HG03354 (cell line): Measurements from ENCODE around the gene IFNA6.

Source experiments
- ATAC-seq: cut with Tn5 transposase; IDR thresholded peaks from one replicate; pipeline ENCODE4 v1.9.1; 2021; ENCODE audit warnings: mild to moderate bottlenecking; ENCODE audit not compliant: unreplicated experiment, poor library complexity, severe bottlenecking

IFNA6 gene

GRCh38 chr9:21333226-21333625, 17.5 kb downstream of the IFNA6 start:
- ATAC-seq = no peak

- ATAC-seq = no peak
These were observed 18.8 kb downstream of the IFNA6 start for GRCh38 chr9:21331676-21332402.

GRCh38 chr9:21326526-21327139, 24.1 kb downstream of the IFNA6 start:
- ATAC-seq = peak; percentile 81

- ATAC-seq = no peak
These were observed 26.6 kb downstream of the IFNA6 start for GRCh38 chr9:21324047-21324446.

- ATAC-seq = no peak
These were observed 27.7 kb downstream of the IFNA6 start for GRCh38 chr9:21322911-21323461.

- ATAC-seq = no peak
These were observed 30.2 kb downstream of the IFNA6 start for GRCh38 chr9:21320465-21320864.

GRCh38 chr9:21317956-21318923, 32.4 kb downstream of the IFNA6 start:
- ATAC-seq = no peak

GRCh38 chr9:21316860-21317259, 33.8 kb downstream of the IFNA6 start:
- no peak for ATAC-seq

GRCh38 chr9:21316032-21316842, 34.5 kb downstream of the IFNA6 start:
- ATAC-seq = no peak

GRCh38 chr9:21314152-21314551, 36.5 kb downstream of the IFNA6 start:
- no peak for ATAC-seq

- peak; percentile 53 for ATAC-seq
These were observed 38.8 kb downstream of the IFNA6 start for GRCh38 chr9:21311889-21312288.

GRCh38 chr9:21305213-21305612, 45.5 kb downstream of the IFNA6 start, which contains the start of gene IFNA5:
TSS of gene IFNA5 (minus strand) at chr9:21305313. CDS start at chr9:21305256, 57 bp downstream.
- no peak for ATAC-seq
